Measurements from ENCODE around the gene CR1L.
A peak's percentile ranks its signal among the peaks of the same experiment; 100 is the strongest.
"Not testable (repeated sequence)": the region's sequence is repeated elsewhere in the genome, so short reads cannot be mapped to it uniquely, and the experiment has no call there.

The CR1L gene

GRCh38 chr1:207682872-207683434 is 38.0 kb downstream of the CR1L start:
- not testable (repeated sequence) for DNase-seq (ENCODE audit: low spot score)

GRCh38 chr1:207690551-207690950 is 45.6 kb downstream of the CR1L start:
- DNase-seq (ENCODE audit: low spot score): not testable (repeated sequence)

- DNase-seq (ENCODE audit: low spot score): no peak
Measured at GRCh38 chr1:207691010-207691409, 46.1 kb downstream of the CR1L start.

- no peak for DNase-seq (ENCODE audit: low spot score)
Measured at GRCh38 chr1:207691841-207692240, 46.9 kb downstream of the CR1L start.

GRCh38 chr1:207692291-207692690 is 47.4 kb downstream of the CR1L start:
- not testable (repeated sequence) for DNase-seq (ENCODE audit: low spot score)

GRCh38 chr1:207695891-207696290 is 51.0 kb downstream of the CR1L start:
- DNase-seq (ENCODE audit: low spot score): no peak

- peak; percentile 36 for DNase-seq (ENCODE audit: low spot score)
Measured at GRCh38 chr1:207698822-207699483, 54.0 kb downstream of the CR1L start.

GRCh38 chr1:207702317-207702716 is 57.4 kb downstream of the CR1L start:
- DNase-seq (ENCODE audit: low spot score): no peak

- DNase-seq (ENCODE audit: low spot score): no peak
Measured at GRCh38 chr1:207703712-207704111, 58.8 kb downstream of the CR1L start.

- not testable (repeated sequence) for DNase-seq (ENCODE audit: low spot score)
Measured at GRCh38 chr1:207708004-207708403, 63.1 kb downstream of the CR1L start.

GRCh38 chr1:207711285-207711684 is 66.4 kb downstream of the CR1L start:
- peak; percentile 10 for DNase-seq (ENCODE audit: low spot score)

GRCh38 chr1:207712701-207713100 is 67.8 kb downstream of the CR1L start:
- not testable (repeated sequence) for DNase-seq (ENCODE audit: low spot score)

GRCh38 chr1:207713529-207713928 is 68.6 kb downstream of the CR1L start:
- no peak for DNase-seq (ENCODE audit: low spot score)

- DNase-seq (ENCODE audit: low spot score): no peak
Measured at GRCh38 chr1:207719234-207719633, 74.3 kb downstream of the CR1L start.

GRCh38 chr1:207728200-207728858 is 83.4 kb downstream of the CR1L start:
- not testable (repeated sequence) for DNase-seq (ENCODE audit: low spot score)

- not testable (repeated sequence) for DNase-seq (ENCODE audit: low spot score)
Measured at GRCh38 chr1:207737503-207738157, 92.7 kb downstream of the CR1L start.

- not testable (repeated sequence) for DNase-seq (ENCODE audit: low spot score)
Measured at GRCh38 chr1:207738158-207738659, 93.3 kb downstream of the CR1L start.

- DNase-seq (ENCODE audit: low spot score): no peak
Measured at GRCh38 chr1:207740207-207740606, 95.3 kb downstream of the CR1L start.

GRCh38 chr1:207742850-207743555 is 98.1 kb downstream of the CR1L start:
- no peak for DNase-seq (ENCODE audit: low spot score)

- DNase-seq (ENCODE audit: low spot score): no peak
Measured at GRCh38 chr1:207744000-207744534, 99.1 kb downstream of the CR1L start.

- DNase-seq (ENCODE audit: low spot score): peak; percentile 12
Measured at GRCh38 chr1:207745285-207745684, 100.4 kb downstream of the CR1L start.
